OCI-LY3 (cell line): Measurements from ENCODE around the gene MLLT10.

Experiments
- EZH2phosphoT487 ChIP-seq: fragments of 200-600 bp; shearing (Covaris generic); IDR thresholded peaks from 2 replicates; pipeline ENCODE4 v1.6.1; 2018; ENCODE audit warnings: antibody characterized with exemption, mixed run types, low read depth
- TF ChIP-seq, protein P1 (sequence below): fragments of 200-600, 300-600 bp; sonication (generic); IDR thresholded peaks from 2 replicates; pipeline ENCODE4 v1.5.1; 2014; ENCODE audit warnings: antibody characterized with exemption, low read length, low read depth

DNA sequence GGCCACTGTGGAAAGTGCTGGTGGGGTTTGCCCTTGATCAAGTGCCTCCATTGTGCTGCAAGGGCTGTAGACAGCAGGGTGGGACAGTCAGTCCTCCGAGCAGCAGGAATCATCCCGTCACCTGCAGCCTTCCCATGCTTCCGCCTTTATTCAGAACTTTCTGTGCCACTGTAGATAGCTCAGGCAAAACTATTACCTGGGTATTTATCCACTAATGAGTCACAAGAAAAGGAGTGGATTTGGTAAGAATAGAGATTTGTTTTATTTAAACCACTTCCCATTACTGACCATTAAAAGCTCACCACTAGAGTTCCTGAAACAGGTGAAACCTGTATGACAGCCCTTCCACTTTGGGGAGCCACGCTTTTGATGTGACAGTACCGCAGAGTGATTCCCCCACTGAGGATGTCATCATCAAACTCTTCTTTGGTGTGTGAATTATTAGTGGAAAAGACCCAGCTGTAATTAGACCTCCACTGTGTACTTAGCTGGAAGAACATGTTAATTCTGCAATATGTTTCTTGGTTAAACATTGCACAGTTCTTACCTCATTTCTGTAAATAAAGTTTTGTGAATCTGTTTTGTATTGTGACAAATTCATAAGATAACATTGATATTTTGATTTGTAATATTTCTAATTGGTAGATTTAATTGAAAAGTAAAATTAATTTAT lies 208.8 kb downstream of the MLLT10 start:
- TF ChIP-seq, protein P1, sequence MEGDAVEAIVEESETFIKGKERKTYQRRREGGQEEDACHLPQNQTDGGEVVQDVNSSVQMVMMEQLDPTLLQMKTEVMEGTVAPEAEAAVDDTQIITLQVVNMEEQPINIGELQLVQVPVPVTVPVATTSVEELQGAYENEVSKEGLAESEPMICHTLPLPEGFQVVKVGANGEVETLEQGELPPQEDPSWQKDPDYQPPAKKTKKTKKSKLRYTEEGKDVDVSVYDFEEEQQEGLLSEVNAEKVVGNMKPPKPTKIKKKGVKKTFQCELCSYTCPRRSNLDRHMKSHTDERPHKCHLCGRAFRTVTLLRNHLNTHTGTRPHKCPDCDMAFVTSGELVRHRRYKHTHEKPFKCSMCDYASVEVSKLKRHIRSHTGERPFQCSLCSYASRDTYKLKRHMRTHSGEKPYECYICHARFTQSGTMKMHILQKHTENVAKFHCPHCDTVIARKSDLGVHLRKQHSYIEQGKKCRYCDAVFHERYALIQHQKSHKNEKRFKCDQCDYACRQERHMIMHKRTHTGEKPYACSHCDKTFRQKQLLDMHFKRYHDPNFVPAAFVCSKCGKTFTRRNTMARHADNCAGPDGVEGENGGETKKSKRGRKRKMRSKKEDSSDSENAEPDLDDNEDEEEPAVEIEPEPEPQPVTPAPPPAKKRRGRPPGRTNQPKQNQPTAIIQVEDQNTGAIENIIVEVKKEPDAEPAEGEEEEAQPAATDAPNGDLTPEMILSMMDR = no peak
- no peak for TF ChIP-seq EZH2phosphoT487
